ENCODE measurements around the gene ANGEL2.

DNA sequence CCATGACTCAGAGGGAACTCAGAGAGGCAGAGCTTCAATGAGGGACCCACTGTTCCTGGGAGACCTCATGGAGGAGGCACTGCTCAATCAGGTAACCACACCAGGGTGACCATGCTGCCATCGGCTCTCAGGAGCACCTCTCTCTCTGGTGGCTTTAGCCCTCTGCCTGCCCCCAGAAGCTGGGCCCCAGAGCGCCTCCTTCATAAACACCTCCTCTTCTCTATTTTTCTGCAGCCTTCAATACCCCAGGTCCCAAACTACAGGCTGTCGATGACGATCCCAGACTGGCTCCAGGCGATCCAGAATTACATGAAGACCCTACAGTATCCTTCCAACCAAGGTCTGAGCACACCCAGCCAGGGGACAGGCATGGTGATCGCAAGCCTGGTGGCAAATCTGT is 54.7 kb downstream of the ANGEL2 start:
- TF ChIP-seq, protein P1, sequence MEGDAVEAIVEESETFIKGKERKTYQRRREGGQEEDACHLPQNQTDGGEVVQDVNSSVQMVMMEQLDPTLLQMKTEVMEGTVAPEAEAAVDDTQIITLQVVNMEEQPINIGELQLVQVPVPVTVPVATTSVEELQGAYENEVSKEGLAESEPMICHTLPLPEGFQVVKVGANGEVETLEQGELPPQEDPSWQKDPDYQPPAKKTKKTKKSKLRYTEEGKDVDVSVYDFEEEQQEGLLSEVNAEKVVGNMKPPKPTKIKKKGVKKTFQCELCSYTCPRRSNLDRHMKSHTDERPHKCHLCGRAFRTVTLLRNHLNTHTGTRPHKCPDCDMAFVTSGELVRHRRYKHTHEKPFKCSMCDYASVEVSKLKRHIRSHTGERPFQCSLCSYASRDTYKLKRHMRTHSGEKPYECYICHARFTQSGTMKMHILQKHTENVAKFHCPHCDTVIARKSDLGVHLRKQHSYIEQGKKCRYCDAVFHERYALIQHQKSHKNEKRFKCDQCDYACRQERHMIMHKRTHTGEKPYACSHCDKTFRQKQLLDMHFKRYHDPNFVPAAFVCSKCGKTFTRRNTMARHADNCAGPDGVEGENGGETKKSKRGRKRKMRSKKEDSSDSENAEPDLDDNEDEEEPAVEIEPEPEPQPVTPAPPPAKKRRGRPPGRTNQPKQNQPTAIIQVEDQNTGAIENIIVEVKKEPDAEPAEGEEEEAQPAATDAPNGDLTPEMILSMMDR (IDR thresholded peaks at IDR 0.05) = no peak
- no peak for TF ChIP-seq POLR2A (IDR thresholded peaks at IDR 0.05; ENCODE audit: low read depth)
